Liver (tissue), 9 donors: ENCODE results near the gene MAP3K5. TPM values are rescaled to one million over a fixed set of nuclear protein-coding genes. Genes with fewer than 3 reads are reported as not detected.

ENCODE experiments used
- DNase-seq: peaks from one replicate; pipeline ENCODE4 v3.0.0-alpha.2; 2017; ENCODE audit warnings: low spot score
- H3K27ac ChIP-seq, 2 donors: one replicate each; pipeline ENCODE4 v1.7.0; 2013; ENCODE audit warnings: inconsistent platforms in 2 of 2, low read length in 2 of 2, control low read depth in 1 of 2, low read depth in 1 of 2, mild to moderate bottlenecking in 1 of 2
- H3K27me3 ChIP-seq, 4 donors: one replicate each; pipeline versions ENCODE4 v1.6.1 to v1.7.0; 2013; ENCODE audit warnings: low read length in 3 of 4, inconsistent platforms in 1 of 4, mild to moderate bottlenecking in 1 of 4, moderate library complexity in 1 of 4; ENCODE audit not compliant: control insufficient read depth in 4 of 4, insufficient read depth in 4 of 4
- H3K36me3 ChIP-seq, 4 donors: one replicate each; pipeline versions ENCODE4 v1.6.1 to v1.7.0; 2013; ENCODE audit warnings: low read length in 3 of 4, mild to moderate bottlenecking in 3 of 4, low read depth in 1 of 4, moderate library complexity in 1 of 4; ENCODE audit not compliant: control insufficient read depth in 4 of 4, insufficient read depth in 3 of 4
- H3K4me1 ChIP-seq, 4 donors: one replicate each; pipeline versions ENCODE4 v1.6.1 to v1.7.0; 2013; ENCODE audit warnings: low read length in 3 of 4, mild to moderate bottlenecking in 3 of 4, moderate library complexity in 1 of 4; ENCODE audit not compliant: control insufficient read depth in 4 of 4, insufficient read depth in 4 of 4
- H3K4me3 ChIP-seq, 3 donors: one replicate each; pipeline versions ENCODE4 v1.6.1 to v1.7.0; 2013; ENCODE audit warnings: low read length in 3 of 3, control low read depth in 1 of 3, low read depth in 1 of 3, mild to moderate bottlenecking in 1 of 3
- H3K9ac ChIP-seq, 2 donors: one replicate each; pipeline ENCODE4 v1.7.0; 2013; ENCODE audit warnings: low read length in 2 of 2, mild to moderate bottlenecking in 2 of 2, moderate library complexity in 2 of 2, control low read depth in 1 of 2, low read depth in 1 of 2
- H3K9me3 ChIP-seq, 4 donors: one replicate each; pipeline versions ENCODE4 v1.6.1 to v1.7.0; 2013; ENCODE audit warnings: low read length in 3 of 4; ENCODE audit not compliant: control insufficient read depth in 4 of 4
- ATF3 ChIP-seq: IDR thresholded peaks from 2 replicates; pipeline ENCODE4 v1.6.1; 2016; ENCODE audit warnings: antibody characterized with exemption
- CTCF ChIP-seq: fragments of 150-350 bp; IDR thresholded peaks from 2 replicates; pipeline ENCODE4 v1.5.1; 2017; ENCODE audit warnings: improper control_type of control experiment, low read depth, low read length; ENCODE audit not compliant: missing input control
- EGR1 ChIP-seq, 2 donors: IDR thresholded peaks; 2 replicates each; pipeline ENCODE4 v1.6.1; 2016 to 2018; ENCODE audit warnings: antibody characterized with exemption in 2 of 2, low read depth in 2 of 2
- FOXA1 ChIP-seq: IDR thresholded peaks from 2 replicates; pipeline ENCODE4 v1.6.1; 2016; ENCODE audit warnings: antibody characterized with exemption
- FOXA2 ChIP-seq: IDR thresholded peaks from 2 replicates; pipeline ENCODE4 v1.6.1; 2016; ENCODE audit warnings: antibody characterized with exemption
- GABPA ChIP-seq, 2 donors: IDR thresholded peaks in 1 of 2; conservative IDR thresholded peaks in 1 of 2; 2 replicates each; pipeline ENCODE4 v1.6.1; 2016; ENCODE audit warnings: antibody characterized with exemption in 2 of 2, mild to moderate bottlenecking in 1 of 2, moderate library complexity in 1 of 2
- HNF4A ChIP-seq, 2 donors: conservative IDR thresholded peaks; 2 replicates each; pipeline ENCODE4 v1.6.1; 2016; ENCODE audit warnings: antibody characterized with exemption in 2 of 2, mild to moderate bottlenecking in 2 of 2
- HNF4G ChIP-seq: IDR thresholded peaks from 2 replicates; pipeline ENCODE4 v1.6.1; 2016; ENCODE audit warnings: antibody characterized with exemption
- JUND ChIP-seq, 2 donors: IDR thresholded peaks; 2 replicates each; pipeline ENCODE4 v1.6.1; 2016; ENCODE audit warnings: antibody characterized with exemption in 2 of 2
- MAX ChIP-seq: IDR thresholded peaks from 2 replicates; pipeline ENCODE4 v1.6.1; 2016; ENCODE audit warnings: antibody characterized with exemption
- NR2F2 ChIP-seq: IDR thresholded peaks from 2 replicates; pipeline ENCODE4 v1.6.1; 2016; ENCODE audit warnings: antibody characterized with exemption
- RAD21 ChIP-seq, 2 donors: IDR thresholded peaks; 2 replicates each; pipeline ENCODE4 v1.6.1; 2016; ENCODE audit warnings: antibody characterized with exemption in 2 of 2, mild to moderate bottlenecking in 2 of 2
- REST ChIP-seq: IDR thresholded peaks from 2 replicates; pipeline ENCODE4 v1.6.1; 2016; ENCODE audit warnings: antibody characterized with exemption, mild to moderate bottlenecking
- SP1 ChIP-seq: IDR thresholded peaks from 2 replicates; pipeline ENCODE4 v1.6.1; 2018; ENCODE audit warnings: antibody characterized with exemption, mild to moderate bottlenecking
- TAF1 ChIP-seq: conservative IDR thresholded peaks from 2 replicates; pipeline ENCODE4 v1.6.1; 2016; ENCODE audit warnings: antibody characterized with exemption, mild to moderate bottlenecking
- YY1 ChIP-seq: IDR thresholded peaks from 2 replicates; pipeline ENCODE4 v1.6.1; 2016; ENCODE audit warnings: antibody characterized with exemption, mild to moderate bottlenecking
- ZBTB33 ChIP-seq: IDR thresholded peaks from 2 replicates; pipeline ENCODE4 v1.6.1; 2016; ENCODE audit warnings: antibody characterized with exemption
- whole genome bisulfite sequencing: extraction: QIAGEN DNeasy Blood & Tissue Kit; methylation state at CpG from one replicate; pipeline ENCODE4 v1.1.7; 2013; 5-methylcytosine and 5-hydroxymethylcytosine counted together
- polyA plus RNA-seq, 2 donors: library from polyadenylated mRNA; stranded (reverse) in 1 of 2; unstranded in 1 of 2; fragments of 200-250 nt in 1 of 2; fragments of >200 nt in 1 of 2; fragmentation: Nextera tagmentation in 1 of 2; extraction: Ambion mirVana in 1 of 2; gene quantifications; one replicate each; pipeline versions ENCODE4 v1.2.1 to v1.2.3, GENCODE V29; 2013 to 2015
- total RNA-seq, 2 donors: library from RNA; depleted of rRNA; stranded (reverse); fragments of >200 nt; gene quantifications; one replicate each; pipeline ENCODE4 v1.2.3, GENCODE V29; 2014
- donor health status: healthy.
- donor health status: healthy.
- donor health status: healthy.
- donor health status: healthy.
- donor health status: healthy.

Gene MAP3K5
- total and polyA plus RNA-seq, 4 donors, result 2.9 to 18.0 (median 5.5) TPM

- Histone ChIP-seq H3K4me1 (peaks cover 0 to 8% (median 2%) of the 10 kb centered on the region in 4 donors), H3K27me3 (no peaks in the 10 kb centered on the region), H3K36me3 (no peaks in the 10 kb centered on the region), H3K4me3 (no peak overlapping the region), H3K9me3 (no peaks in the 10 kb centered on the region), H3K27ac (no peak overlapping the region), H3K9ac (no peak overlapping the region)
- no peak for DNase-seq
- TF ChIP-seq HNF4A (conservative IDR thresholded peaks at IDR 0.05), result no peak
- no peak for TF ChIP-seq ATF3
- TF ChIP-seq FOXA1, result no peak
- no peak for TF ChIP-seq SP1
- TF ChIP-seq YY1, result no peak
- TF ChIP-seq CTCF, result no peak
- TF ChIP-seq REST, result no peak
- TF ChIP-seq ZBTB33, result no peak
- no peak for TF ChIP-seq FOXA2
- TF ChIP-seq JUND (IDR thresholded peaks at IDR 0.05), result no peak
- no peak for TF ChIP-seq RAD21 (IDR thresholded peaks at IDR 0.05)
- no peak for TF ChIP-seq MAX
- TF ChIP-seq EGR1 (IDR thresholded peaks at IDR 0.05; ENCODE audit: low read depth in 2 of 2), result no peak
- no peak for TF ChIP-seq HNF4G
- no peak for TF ChIP-seq GABPA (IDR thresholded peaks at IDR 0.05 in 1 of 2, conservative IDR thresholded peaks at IDR 0.05 in 1 of 2)
- 93% methylated on average over 7 of the region's 7 CpGs for WGBS
Measured at GRCh38 chr6:136753624-136754023, 38.7 kb downstream of the MAP3K5 start.

- no peak overlapping the region for H3K27ac ChIP-seq
- H3K9me3 ChIP-seq, result no peaks in the 10 kb centered on the region
- no peak overlapping the region for H3K4me3 ChIP-seq
- no peaks in the 10 kb centered on the region for H3K27me3 ChIP-seq
- H3K9ac ChIP-seq, result no peak overlapping the region
- 75% methylated on average over 7 of the region's 7 CpGs for WGBS
- H3K4me1 ChIP-seq, result peaks cover 0 to 8% (median 2%) of the 10 kb centered on the region in 4 donors
- no peak for DNase-seq
- no peaks in the 10 kb centered on the region for H3K36me3 ChIP-seq
- TF ChIP-seq EGR1 (IDR thresholded peaks at IDR 0.05; ENCODE audit: low read depth in 2 of 2) (no peak), HNF4G (peak; percentile 90), HNF4A (conservative IDR thresholded peaks at IDR 0.05) (peak; percentile 88 to 97), MAX (no peak), ZBTB33 (no peak), RAD21 (IDR thresholded peaks at IDR 0.05) (peak in 1 of 2 donors; percentile 13), TAF1 (no peak), FOXA2 (no peak), NR2F2 (peak; percentile 83), ATF3 (no peak), YY1 (peak; percentile 26), CTCF (no peak), JUND (IDR thresholded peaks at IDR 0.05) (no peak), GABPA (IDR thresholded peaks at IDR 0.05 in 1 of 2, conservative IDR thresholded peaks at IDR 0.05 in 1 of 2) (no peak), SP1 (peak; percentile 46)
Measured at GRCh38 chr6:136752554-136752953, 39.7 kb downstream of the MAP3K5 start.
